GDM1 (cell line): ENCODE measurements around the gene CEP350.

Experiments
- DNase-seq: peaks from one replicate; lab custom pipeline; 2025; lab: John Stamatoyannopoulos, UW

Gene CEP350

GRCh38 chr1:180062452-180062971 lies 107.9 kb downstream of the CEP350 start:
- DNase-seq = no peak

GRCh38 chr1:180065408-180065807 lies 110.8 kb downstream of the CEP350 start:
- DNase-seq = no peak

- no peak for DNase-seq
These were observed 111.5 kb downstream of the CEP350 start for GRCh38 chr1:180066150-180066549.

GRCh38 chr1:180070286-180070685 lies 115.7 kb downstream of the CEP350 start:
- no peak for DNase-seq

GRCh38 chr1:180071759-180072158 lies 117.1 kb downstream of the CEP350 start:
- no peak for DNase-seq

GRCh38 chr1:180080439-180080838 lies 125.8 kb downstream of the CEP350 start:
- DNase-seq = no peak

- DNase-seq = no peak
These were observed 126.9 kb downstream of the CEP350 start for GRCh38 chr1:180081474-180081873.

- DNase-seq = no peak
These were observed 128.6 kb downstream of the CEP350 start for GRCh38 chr1:180083164-180083563.

- DNase-seq = no peak
These were observed 130.3 kb downstream of the CEP350 start for GRCh38 chr1:180084867-180085266.

- DNase-seq = no peak
These were observed 130.7 kb downstream of the CEP350 start for GRCh38 chr1:180085331-180085730.

GRCh38 chr1:180092931-180093650 lies 138.5 kb downstream of the CEP350 start:
- DNase-seq = no peak

GRCh38 chr1:180094705-180095295 lies 140.2 kb downstream of the CEP350 start:
- DNase-seq = no peak

GRCh38 chr1:180096584-180097325 lies 142.1 kb downstream of the CEP350 start:
- DNase-seq = no peak

GRCh38 chr1:180097326-180097605 lies 142.7 kb downstream of the CEP350 start:
- DNase-seq = no peak

GRCh38 chr1:180101411-180101810 lies 146.8 kb downstream of the CEP350 start:
- DNase-seq = no peak

GRCh38 chr1:180103819-180104218 lies 149.2 kb downstream of the CEP350 start:
- no peak for DNase-seq

- DNase-seq = no peak
These were observed 157.5 kb downstream of the CEP350 start for GRCh38 chr1:180112091-180112490.

GRCh38 chr1:180112984-180113647 lies 158.5 kb downstream of the CEP350 start:
- DNase-seq = no peak

GRCh38 chr1:180114396-180114945 lies 159.9 kb downstream of the CEP350 start:
- no peak for DNase-seq

GRCh38 chr1:180116964-180117763 lies 162.6 kb downstream of the CEP350 start:
- no peak for DNase-seq

GRCh38 chr1:180117764-180118116 lies 163.1 kb downstream of the CEP350 start:
- no peak for DNase-seq

GRCh38 chr1:180119837-180120236 lies 165.2 kb downstream of the CEP350 start:
- no peak for DNase-seq
